IPS DF 6.9 (cell line): ENCODE data around the gene CBLN4.

Experiments used
- DNase-seq: peaks from one replicate; pipeline ENCODE4 v3.0.0-alpha.2; 2013; ENCODE audit warnings: low read depth, low spot score
- H3K27ac ChIP-seq: one replicate; pipeline ENCODE4 v1.5.1; 2013; ENCODE audit warnings: low read length, control low read depth
- H3K27me3 ChIP-seq: 2 replicates; pipeline ENCODE4 v1.6.1; 2013; ENCODE audit warnings: mild to moderate bottlenecking, low read length; ENCODE audit not compliant: control insufficient read depth, insufficient read depth
- H3K36me3 ChIP-seq: 2 replicates; pipeline ENCODE4 v1.6.1; 2013; ENCODE audit warnings: low read length; ENCODE audit not compliant: control insufficient read depth, insufficient read depth
- H3K4me1 ChIP-seq: 2 replicates; pipeline ENCODE4 v1.6.1; 2013; ENCODE audit warnings: low read length; ENCODE audit not compliant: control insufficient read depth, insufficient read depth
- H3K4me3 ChIP-seq: 2 replicates; pipeline ENCODE4 v1.5.1; 2013; ENCODE audit warnings: mild to moderate bottlenecking, low read length
- H3K9me3 ChIP-seq: 2 replicates; pipeline ENCODE4 v1.6.1; 2013; ENCODE audit warnings: low read length, inconsistent platforms; ENCODE audit not compliant: control insufficient read depth, insufficient read depth
- WGBS: extraction: QIAGEN DNeasy Blood & Tissue Kit; methylation state at CpG from one replicate; pipeline ENCODE4 v1.1.7; 2013; ENCODE audit warnings: mixed read lengths, missing lambda C conversion rate; ENCODE audit not compliant: insufficient read length, insufficient coverage; 5-methylcytosine and 5-hydroxymethylcytosine counted together

CBLN4 gene

DNA sequence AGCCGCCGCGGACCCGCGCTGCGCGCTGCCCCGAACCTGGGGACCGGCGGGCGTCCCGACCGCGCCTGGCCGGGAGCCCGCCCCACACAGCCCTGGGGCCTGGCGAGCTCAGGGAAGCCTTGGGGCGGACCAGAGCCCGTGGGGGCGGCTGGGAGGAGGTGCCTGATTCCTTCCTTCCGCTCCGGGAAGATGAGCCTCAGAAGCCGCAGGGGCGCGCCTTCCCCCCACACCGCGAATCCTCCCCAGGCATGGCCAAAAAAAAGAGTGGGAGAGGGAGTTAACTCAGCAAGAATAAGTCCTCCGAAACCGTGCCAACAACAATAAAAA is at the start of gene CBLN4:
Gene CBLN4, minus strand, starts transcription at position 131 of the 327 bp plus-strand sequence. CDS start 1,348 bp downstream, outside the sequence.
- peaks cover 11% of the 10 kb centered on the region; the same call in 1 of the 2 replicates for H3K27me3 ChIP-seq
- WGBS, result no CpG with 5 or more reads among the region's 29 CpGs
- no peak for DNase-seq
- peak within 1 kb of the TSS; percentile 2; the same call in 1 of the 2 replicates for H3K4me3 ChIP-seq
- no peaks in the 10 kb centered on the region for H3K4me1 ChIP-seq
- H3K36me3 ChIP-seq, result no peaks in the 10 kb centered on the region
- no peak within 1 kb of the TSS for H3K27ac ChIP-seq
- no peaks in the 10 kb centered on the region; the same call in 1 of the 2 replicates for H3K9me3 ChIP-seq

DNA sequence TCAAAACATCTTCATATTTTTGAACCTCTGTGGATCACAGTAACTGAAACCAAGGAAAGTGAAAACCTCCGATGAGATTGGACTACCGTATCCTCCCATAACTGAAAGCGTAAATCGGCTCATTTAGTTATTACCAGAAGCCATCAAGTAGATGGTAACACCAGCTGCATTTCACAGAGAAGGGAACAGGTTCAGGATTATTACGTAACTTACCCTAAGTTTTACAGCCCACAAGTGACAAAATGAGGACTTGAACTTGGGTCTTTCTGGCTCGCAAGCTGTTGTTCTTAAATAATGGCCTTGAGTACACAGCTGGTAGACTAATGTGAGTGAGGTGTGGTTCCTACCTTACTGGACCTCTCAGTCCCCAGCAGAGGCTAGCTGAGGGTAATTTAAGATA is 37.9 kb upstream of the CBLN4 start:
- no peak for DNase-seq
- Histone ChIP-seq H3K36me3 (no peaks in the 10 kb centered on the region), H3K4me3 (no peak overlapping the region), H3K27ac (no peak overlapping the region), H3K4me1 (no peaks in the 10 kb centered on the region), H3K27me3 (no peaks in the 10 kb centered on the region), H3K9me3 (peaks cover 4% of the 10 kb centered on the region; the same call in 1 of the 2 replicates)
- WGBS, result no CpG with 5 or more reads among the region's 6 CpGs

- peaks cover 3% of the 10 kb centered on the region for H3K9me3 ChIP-seq
- no CpG with 5 or more reads among the region's 3 CpGs for WGBS
- no peak for DNase-seq
- H3K27ac ChIP-seq, result no peak overlapping the region
- H3K4me3 ChIP-seq, result no peak overlapping the region
- no peaks in the 10 kb centered on the region for H3K27me3 ChIP-seq
- no peaks in the 10 kb centered on the region for H3K4me1 ChIP-seq
- no peaks in the 10 kb centered on the region for H3K36me3 ChIP-seq
Observed at GRCh38 chr20:56032251-56032650, 26.9 kb upstream of the CBLN4 start.

- no peak for DNase-seq
- Histone ChIP-seq H3K27me3 (no peaks in the 10 kb centered on the region), H3K4me3 (no peak overlapping the region), H3K4me1 (no peaks in the 10 kb centered on the region), H3K9me3 (peaks cover 6% of the 10 kb centered on the region), H3K27ac (no peak overlapping the region), H3K36me3 (no peaks in the 10 kb centered on the region)
- WGBS, result no CpG with 5 or more reads among the region's 2 CpGs
Observed at GRCh38 chr20:56018716-56019115, 13.4 kb upstream of the CBLN4 start.

DNA sequence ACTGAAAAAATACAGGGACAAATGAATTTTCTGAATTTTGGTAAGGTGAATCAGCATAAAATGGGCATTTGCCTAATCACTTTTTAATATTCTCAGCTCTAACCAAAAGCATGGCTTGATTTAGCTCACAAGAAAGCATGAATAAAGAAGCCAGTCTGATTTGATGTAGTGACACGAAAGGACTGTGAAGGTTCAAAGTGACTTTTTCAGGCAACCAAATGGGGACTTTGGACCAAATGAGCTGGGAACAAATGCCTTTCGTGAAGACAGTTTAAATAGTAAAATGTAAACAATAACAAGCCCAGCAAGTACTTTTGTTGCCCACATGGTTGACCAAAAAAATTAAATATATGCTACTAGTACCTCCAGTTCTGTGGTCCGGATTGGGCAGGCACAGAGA is 12.9 kb upstream of the CBLN4 start:
- DNase-seq, result no peak
- Histone ChIP-seq H3K36me3 (no peaks in the 10 kb centered on the region), H3K4me3 (no peak overlapping the region), H3K27me3 (no peaks in the 10 kb centered on the region), H3K27ac (no peak overlapping the region), H3K9me3 (peaks cover 6% of the 10 kb centered on the region), H3K4me1 (no peaks in the 10 kb centered on the region)
- no CpG with 5 or more reads among the region's 3 CpGs for WGBS

DNA sequence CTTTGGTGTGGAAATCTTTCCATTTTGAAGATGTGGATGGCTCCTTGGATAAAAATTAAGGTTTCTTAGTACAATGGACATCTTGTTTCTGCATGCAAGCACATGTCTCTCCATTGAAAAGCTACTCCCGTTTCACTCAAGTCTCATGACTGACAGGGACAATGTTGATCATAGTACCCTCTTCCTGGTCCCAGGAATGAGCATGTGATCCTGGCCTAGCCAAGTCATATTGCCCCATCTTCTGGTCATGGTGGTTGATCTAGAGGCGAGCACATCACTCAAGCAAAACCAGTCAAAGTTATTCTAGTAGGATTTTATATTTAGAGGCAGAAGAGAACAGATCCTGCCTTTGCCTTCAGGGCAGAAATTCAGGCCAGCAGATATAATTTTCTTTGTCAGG is 12.2 kb upstream of the CBLN4 start:
- Histone ChIP-seq H3K27ac (no peak overlapping the region), H3K9me3 (peaks cover 6% of the 10 kb centered on the region), H3K4me3 (no peak overlapping the region), H3K36me3 (no peaks in the 10 kb centered on the region), H3K27me3 (no peaks in the 10 kb centered on the region), H3K4me1 (no peaks in the 10 kb centered on the region)
- no peak for DNase-seq
- no CpG with 5 or more reads among the region's 2 CpGs for WGBS

GRCh38 chr20:56014998-56015397 is 9.7 kb upstream of the CBLN4 start:
- Histone ChIP-seq H3K4me1 (no peaks in the 10 kb centered on the region), H3K9me3 (peaks cover 3% of the 10 kb centered on the region; the same call in 1 of the 2 replicates), H3K27me3 (no peaks in the 10 kb centered on the region), H3K36me3 (no peaks in the 10 kb centered on the region), H3K27ac (no peak overlapping the region), H3K4me3 (no peak overlapping the region)
- no peak for DNase-seq
- WGBS, result no CpG with 5 or more reads among the region's 5 CpGs

GRCh38 chr20:56014151-56014550 is 8.8 kb upstream of the CBLN4 start:
- no CpG with 5 or more reads among the region's 2 CpGs for WGBS
- no peak overlapping the region for H3K27ac ChIP-seq
- H3K36me3 ChIP-seq, result no peaks in the 10 kb centered on the region
- H3K4me1 ChIP-seq, result no peaks in the 10 kb centered on the region
- H3K4me3 ChIP-seq, result no peak overlapping the region
- H3K9me3 ChIP-seq, result peaks cover 3% of the 10 kb centered on the region; the same call in 1 of the 2 replicates
- DNase-seq, result no peak
- H3K27me3 ChIP-seq, result no peaks in the 10 kb centered on the region

GRCh38 chr20:56004611-56005388 is 519 bp downstream of the CBLN4 start:
- no peaks in the 10 kb centered on the region for H3K36me3 ChIP-seq
- H3K9me3 ChIP-seq, result no peaks in the 10 kb centered on the region; the same call in 1 of the 2 replicates
- no CpG with 5 or more reads among the region's 70 CpGs for WGBS
- H3K27me3 ChIP-seq, result peaks cover 11% of the 10 kb centered on the region; the same call in 1 of the 2 replicates
- DNase-seq, result no peak
- H3K4me3 ChIP-seq, result peak overlapping the region; percentile 2; the same call in 1 of the 2 replicates
- no peaks in the 10 kb centered on the region for H3K4me1 ChIP-seq
- H3K27ac ChIP-seq, result no peak overlapping the region

DNA sequence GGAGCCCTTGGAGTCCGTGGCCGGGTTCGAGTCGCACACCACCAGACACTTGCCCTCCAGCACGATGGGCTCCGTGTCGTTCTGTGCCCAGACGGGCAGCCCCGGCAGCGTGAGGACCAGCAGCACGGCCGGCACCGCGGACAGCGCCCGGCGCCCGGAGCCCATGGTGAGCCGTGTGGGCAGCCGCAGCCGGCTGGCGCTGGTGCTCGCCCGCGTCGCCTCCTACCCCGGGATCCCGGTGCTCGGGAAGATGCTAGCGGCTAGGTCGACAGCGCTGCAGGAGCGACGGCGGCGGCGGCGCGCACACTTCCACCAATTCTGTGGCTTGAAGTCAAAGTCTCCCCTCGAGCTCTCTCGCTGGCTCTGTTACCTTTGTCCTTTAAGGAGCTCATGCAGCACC is 1.3 kb downstream of the CBLN4 start:
- no CpG with 5 or more reads among the region's 41 CpGs for WGBS
- Histone ChIP-seq H3K4me3 (no peak overlapping the region; the same call in 1 of the 2 replicates), H3K9me3 (no peaks in the 10 kb centered on the region; the same call in 1 of the 2 replicates), H3K36me3 (no peaks in the 10 kb centered on the region), H3K4me1 (no peaks in the 10 kb centered on the region), H3K27me3 (peaks cover 11% of the 10 kb centered on the region; the same call in 1 of the 2 replicates), H3K27ac (no peak overlapping the region)
- DNase-seq, result no peak
